ENCODE measurements around the gene ADIG. TPM values are rescaled to one million over a fixed set of nuclear protein-coding genes. Genes with fewer than 3 reads are reported as not detected.

ADIG gene
- total RNA-seq, 6 experiments from 2014 or later, result not detected

DNA sequence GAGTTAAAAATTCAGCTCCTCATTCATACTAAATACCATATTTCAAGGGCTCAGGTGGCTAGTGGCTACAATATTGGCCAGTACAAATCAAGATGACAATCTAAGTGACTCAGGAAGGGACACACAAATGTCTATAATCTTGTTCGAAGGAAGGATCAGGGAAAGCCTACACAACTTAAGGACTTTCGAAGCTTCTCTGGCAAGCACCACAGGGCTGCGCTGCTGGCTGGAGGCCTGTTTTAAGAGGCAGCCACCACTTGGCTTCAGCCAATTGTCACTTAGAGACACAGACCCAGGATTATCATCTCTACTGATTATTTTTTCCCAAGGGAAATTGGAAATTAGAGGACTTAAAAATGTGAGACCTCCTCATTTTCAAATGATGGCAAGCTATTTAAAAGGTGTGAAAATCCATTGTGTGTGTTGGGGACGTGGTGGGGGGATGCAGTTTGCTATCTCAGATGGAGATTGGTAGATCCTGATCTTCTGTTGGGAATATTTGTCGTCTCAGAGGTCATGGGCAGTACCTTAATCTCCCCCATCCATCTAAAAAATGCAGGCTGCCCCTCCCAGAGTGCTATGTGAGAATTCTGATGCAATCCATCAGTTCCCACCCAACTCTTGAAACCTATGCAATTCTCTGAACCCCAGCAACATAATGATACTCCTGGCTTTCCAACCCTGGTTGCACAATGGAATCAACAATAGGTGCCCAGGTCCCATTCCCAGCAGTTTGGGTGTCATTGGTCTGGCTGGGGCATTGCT, 31.9 kb downstream of the ADIG start:
- Mint-ChIP-seq H3K9me3 (no peaks in the 10 kb centered on the region), H3K27me3 (ENCODE audit: insufficient read depth) (peaks cover 6% of the 10 kb centered on the region; the same call in 1 of the 2 replicates), H3K4me3 (no peak overlapping the region), H3K36me3 (ENCODE audit: low read depth) (no peaks in the 10 kb centered on the region), H3K4me1 (ENCODE audit: low read depth) (peaks cover 28% of the 10 kb centered on the region), H3K27ac (no peak overlapping the region; the same call in 1 of the 2 replicates)
- TF ChIP-seq, protein P1, sequence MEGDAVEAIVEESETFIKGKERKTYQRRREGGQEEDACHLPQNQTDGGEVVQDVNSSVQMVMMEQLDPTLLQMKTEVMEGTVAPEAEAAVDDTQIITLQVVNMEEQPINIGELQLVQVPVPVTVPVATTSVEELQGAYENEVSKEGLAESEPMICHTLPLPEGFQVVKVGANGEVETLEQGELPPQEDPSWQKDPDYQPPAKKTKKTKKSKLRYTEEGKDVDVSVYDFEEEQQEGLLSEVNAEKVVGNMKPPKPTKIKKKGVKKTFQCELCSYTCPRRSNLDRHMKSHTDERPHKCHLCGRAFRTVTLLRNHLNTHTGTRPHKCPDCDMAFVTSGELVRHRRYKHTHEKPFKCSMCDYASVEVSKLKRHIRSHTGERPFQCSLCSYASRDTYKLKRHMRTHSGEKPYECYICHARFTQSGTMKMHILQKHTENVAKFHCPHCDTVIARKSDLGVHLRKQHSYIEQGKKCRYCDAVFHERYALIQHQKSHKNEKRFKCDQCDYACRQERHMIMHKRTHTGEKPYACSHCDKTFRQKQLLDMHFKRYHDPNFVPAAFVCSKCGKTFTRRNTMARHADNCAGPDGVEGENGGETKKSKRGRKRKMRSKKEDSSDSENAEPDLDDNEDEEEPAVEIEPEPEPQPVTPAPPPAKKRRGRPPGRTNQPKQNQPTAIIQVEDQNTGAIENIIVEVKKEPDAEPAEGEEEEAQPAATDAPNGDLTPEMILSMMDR (IDR thresholded peaks at IDR 0.05), result no peak
- DNase-seq, result no peak

DNA sequence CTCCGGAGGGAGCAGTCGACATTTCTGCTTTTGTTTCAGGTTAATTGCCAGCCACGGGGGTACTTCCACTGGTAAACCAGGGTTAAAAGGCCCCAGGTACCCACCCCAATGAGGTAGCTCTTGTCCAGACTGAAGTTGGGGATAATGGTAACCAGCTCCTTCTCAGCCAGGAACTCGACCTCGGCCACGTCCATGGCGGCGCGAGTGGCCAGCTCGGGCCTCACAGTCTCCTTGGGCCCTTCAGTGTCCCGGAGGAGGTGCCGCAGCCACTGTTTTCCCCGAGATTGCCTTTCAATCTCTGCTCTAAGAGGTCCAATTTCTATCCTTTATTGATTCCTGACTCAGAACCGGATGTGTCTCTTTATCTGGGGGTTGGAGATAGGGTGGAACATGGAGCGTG, 34.3 kb downstream of the ADIG start:
- Mint-ChIP-seq H3K27me3 (ENCODE audit: insufficient read depth) (peaks cover 7% of the 10 kb centered on the region), H3K4me3 (no peak overlapping the region), H3K9me3 (no peaks in the 10 kb centered on the region), H3K27ac (no peak overlapping the region), H3K4me1 (ENCODE audit: low read depth) (peaks cover 20% of the 10 kb centered on the region), H3K36me3 (ENCODE audit: low read depth) (no peaks in the 10 kb centered on the region)
- DNase-seq, result no peak
- TF ChIP-seq, protein P1 (IDR thresholded peaks at IDR 0.05), result no peak

GRCh38 chr20:38616457-38616856, 35.5 kb downstream of the ADIG start:
- peaks cover 15% of the 10 kb centered on the region for H3K27me3 Mint-ChIP-seq (ENCODE audit: insufficient read depth)
- H3K4me1 Mint-ChIP-seq (ENCODE audit: low read depth), result peaks cover 11% of the 10 kb centered on the region
- no peaks in the 10 kb centered on the region for H3K9me3 Mint-ChIP-seq
- DNase-seq, result no peak
- H3K27ac Mint-ChIP-seq, result no peak overlapping the region
- H3K4me3 Mint-ChIP-seq, result no peak overlapping the region
- TF ChIP-seq, protein P1 (IDR thresholded peaks at IDR 0.05), result no peak
- H3K36me3 Mint-ChIP-seq (ENCODE audit: low read depth), result no peaks in the 10 kb centered on the region

DNA sequence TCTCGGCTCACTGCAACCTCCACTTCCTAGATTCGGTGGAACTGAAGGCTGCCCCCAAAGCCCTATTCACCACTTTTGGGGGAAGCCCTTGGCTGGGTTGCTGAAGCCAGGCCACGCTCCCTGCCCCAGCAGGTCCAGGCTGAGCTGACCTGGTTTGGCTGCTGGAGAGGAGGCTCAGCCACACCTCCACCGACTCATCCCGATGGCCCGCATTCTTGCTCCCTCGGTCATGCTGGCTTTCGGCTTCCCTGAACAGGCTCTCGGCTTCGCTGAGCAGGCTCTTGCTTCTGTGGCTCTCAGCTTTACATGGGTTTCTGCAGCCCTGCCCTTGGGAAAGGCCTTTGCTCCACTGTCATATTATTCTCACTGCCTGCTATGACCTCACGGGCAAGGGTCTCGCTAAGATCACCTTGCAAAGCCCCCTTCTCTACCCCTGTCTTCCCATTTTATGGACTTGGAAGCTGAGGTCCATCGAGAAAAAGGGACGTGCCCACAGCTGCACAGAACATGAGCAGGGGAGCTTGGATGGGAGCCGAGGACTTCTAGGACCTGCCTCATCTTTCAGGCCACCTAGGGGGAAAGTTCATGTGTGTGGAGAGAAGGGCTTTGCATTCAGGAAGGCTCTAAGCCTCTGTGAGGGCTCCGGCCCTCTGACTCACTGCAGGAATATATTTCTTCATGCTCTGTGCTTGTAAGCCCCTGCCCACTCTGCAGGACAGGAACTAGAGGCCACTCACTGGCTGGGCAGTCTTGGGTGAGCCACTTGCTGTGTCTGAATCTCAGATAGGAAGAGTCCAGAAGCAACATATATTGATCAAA, 36.2 kb downstream of the ADIG start:
- H3K27me3 Mint-ChIP-seq (ENCODE audit: insufficient read depth), result peaks cover 16% of the 10 kb centered on the region
- no peaks in the 10 kb centered on the region for H3K36me3 Mint-ChIP-seq (ENCODE audit: low read depth)
- no peaks in the 10 kb centered on the region for H3K9me3 Mint-ChIP-seq
- peak; percentile 73 for DNase-seq
- no peak overlapping the region for H3K4me3 Mint-ChIP-seq
- TF ChIP-seq, protein P1 (IDR thresholded peaks at IDR 0.05), result no peak
- H3K4me1 Mint-ChIP-seq (ENCODE audit: low read depth), result peaks cover 11% of the 10 kb centered on the region
- peak overlapping the region; percentile 30; the same call in 1 of the 2 replicates for H3K27ac Mint-ChIP-seq

GRCh38 chr20:38617830-38618196, 36.8 kb downstream of the ADIG start:
- TF ChIP-seq, protein P1 (IDR thresholded peaks at IDR 0.05), result no peak
- Mint-ChIP-seq H3K4me1 (ENCODE audit: low read depth) (peaks cover 13% of the 10 kb centered on the region), H3K9me3 (no peaks in the 10 kb centered on the region), H3K27ac (no peak overlapping the region), H3K4me3 (no peak overlapping the region), H3K36me3 (ENCODE audit: low read depth) (no peaks in the 10 kb centered on the region), H3K27me3 (ENCODE audit: insufficient read depth) (peaks cover 15% of the 10 kb centered on the region)
- DNase-seq, result no peak
